Hypothalamus (tissue), 51 donors: ENCODE measurements around the gene CSH1.
"Not testable (repeated sequence)": the region's sequence is repeated elsewhere in the genome, so short reads cannot be mapped to it uniquely, and the experiment has no call there.

ENCODE experiments used
- DNase-seq, 51 donors: peaks; one replicate each; lab custom pipeline; 2025; lab: John Stamatoyannopoulos, UW

CSH1 gene

GRCh38 chr17:63871646-63872365 is 24.6 kb downstream of the CSH1 start:
- DNase-seq, result peak in 1 of 51 donors; percentile 28

DNA sequence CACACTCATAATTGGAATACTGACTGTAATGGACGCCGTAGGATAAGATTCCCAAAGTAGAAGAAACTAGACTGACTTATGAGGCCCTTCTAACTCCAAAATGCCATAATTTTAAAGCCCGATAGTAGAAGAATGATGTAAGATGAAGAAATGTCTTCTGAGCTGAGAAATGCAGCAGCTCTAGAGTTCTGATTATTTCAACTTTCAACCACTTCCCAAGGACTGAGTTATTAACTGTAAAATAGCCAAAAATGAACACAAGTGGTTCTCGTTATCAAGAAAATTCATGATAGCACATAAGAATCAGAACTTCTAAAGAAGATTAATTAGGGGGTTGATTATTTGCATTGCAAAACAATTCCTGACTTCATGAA is 26.1 kb downstream of the CSH1 start:
- DNase-seq, result not testable (repeated sequence)

GRCh38 chr17:63869491-63870291 is 26.7 kb downstream of the CSH1 start:
- DNase-seq, result not testable (repeated sequence)

GRCh38 chr17:63866625-63867024 is 29.7 kb downstream of the CSH1 start:
- DNase-seq, result not testable (repeated sequence)

- DNase-seq, result no peak
These were observed 37.1 kb downstream of the CSH1 start for GRCh38 chr17:63859257-63859656.

DNA sequence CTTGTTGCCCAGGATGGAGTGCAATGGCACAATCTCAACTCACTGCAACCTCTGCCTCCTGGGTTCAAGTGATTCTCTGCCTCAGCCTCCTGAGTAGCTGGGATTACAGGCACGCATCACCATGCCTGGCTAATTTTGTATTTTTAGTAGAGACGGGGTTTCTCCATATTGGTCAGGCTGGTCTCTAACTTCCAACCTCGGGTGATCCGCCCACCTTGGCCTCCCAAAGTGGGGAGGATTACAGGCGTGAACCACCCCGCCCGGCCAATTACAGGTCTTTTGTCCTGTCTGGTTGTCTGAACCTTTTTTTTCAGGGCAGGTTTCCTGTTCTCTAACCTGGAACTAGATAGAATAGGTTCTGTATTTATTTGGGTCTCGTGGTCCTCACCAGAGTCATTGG is 39.9 kb downstream of the CSH1 start:
- not testable (repeated sequence) for DNase-seq

DNA sequence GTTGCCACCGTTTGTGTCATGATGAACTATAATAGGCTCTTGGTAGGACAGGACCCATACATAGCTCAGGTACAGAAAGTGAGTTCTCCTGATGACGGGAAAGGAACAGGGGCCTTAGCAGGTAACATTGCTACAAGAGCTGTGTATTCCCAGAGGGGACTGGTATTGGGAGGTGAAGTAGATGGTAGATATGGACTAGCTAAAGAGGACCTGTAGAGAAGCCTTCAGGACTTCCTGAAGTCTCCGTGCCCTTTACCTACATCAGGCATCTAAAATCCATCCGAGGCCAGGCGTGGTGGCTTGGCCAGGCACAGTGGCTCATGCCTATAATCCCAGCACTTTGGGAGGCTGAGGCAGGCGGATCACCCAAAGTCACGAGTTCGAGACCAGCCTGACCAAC is 41.2 kb downstream of the CSH1 start:
- DNase-seq, result no peak

GRCh38 chr17:63854709-63855108 is 41.7 kb downstream of the CSH1 start:
- no peak for DNase-seq

DNA sequence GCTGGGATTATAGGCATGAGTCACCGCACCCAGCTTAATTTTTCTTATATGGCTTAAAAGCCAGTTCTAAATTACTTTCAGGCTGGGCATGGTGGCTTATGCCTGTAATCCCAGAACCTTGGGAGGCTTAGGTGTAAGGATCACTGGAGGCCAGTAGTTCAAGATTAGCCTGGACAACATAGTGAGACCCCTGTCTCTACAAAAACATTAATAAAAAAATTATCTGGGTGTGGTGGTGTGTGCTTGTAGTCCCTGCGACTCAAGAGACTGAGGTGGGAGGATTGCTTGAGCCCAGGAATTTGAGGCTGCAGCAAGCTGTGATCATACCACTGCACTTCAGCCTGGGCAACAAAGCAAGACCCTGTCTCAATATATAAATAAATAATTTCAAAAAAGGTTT is 43.1 kb downstream of the CSH1 start:
- DNase-seq, result no peak

DNA sequence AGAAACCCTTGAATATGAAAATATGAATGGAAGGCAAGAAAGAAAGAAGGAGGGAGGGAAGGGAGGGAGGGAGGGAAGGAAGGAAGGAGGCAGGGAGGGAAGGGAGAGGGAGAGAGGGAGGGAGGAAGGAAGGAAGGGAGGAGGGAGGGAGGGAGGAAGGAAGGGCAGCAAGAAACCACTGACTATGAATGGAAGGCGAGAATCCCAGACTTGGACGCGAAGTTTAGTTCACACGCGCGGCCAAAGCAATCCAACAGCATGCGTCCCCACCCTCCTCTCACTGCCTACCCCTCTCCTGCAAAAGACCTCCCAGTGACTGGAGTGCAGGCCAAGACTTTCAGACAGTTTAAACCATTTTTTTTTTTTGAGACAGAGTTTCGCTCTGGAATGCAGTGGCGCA is 46.0 kb downstream of the CSH1 start:
- no peak for DNase-seq

GRCh38 chr17:63848834-63849689 is 47.3 kb downstream of the CSH1 start:
- peak; percentile 19 to 89 (median 76) for DNase-seq

GRCh38 chr17:63847525-63848249 is 48.7 kb downstream of the CSH1 start:
- no peak for DNase-seq

- no peak for DNase-seq
These were observed 50.9 kb downstream of the CSH1 start for GRCh38 chr17:63845509-63845908.
